KMS-11 (cell line): ENCODE measurements around the gene IFT57.

Source experiments
- H2AFZ ChIP-seq: fragments of 200-600 bp; sonication (generic); 2 replicates; pipeline ENCODE4 v1.6.1; 2016; ENCODE audit warnings: antibody characterized with exemption, mixed run types, low read depth
- H3K27ac ChIP-seq: fragments of 200-600 bp; sonication (generic); 2 replicates; pipeline ENCODE4 v1.6.1; 2016; ENCODE audit warnings: mild to moderate bottlenecking, mixed run types
- H3K27me3 ChIP-seq: fragments of 200-600 bp; sonication (generic); 2 replicates; pipeline ENCODE4 v1.6.1; 2017; ENCODE audit warnings: mild to moderate bottlenecking, low read depth, mixed run types, moderate library complexity; ENCODE audit not compliant: insufficient read depth
- H3K36me3 ChIP-seq: fragments of 200-600 bp; sonication (generic); 2 replicates; pipeline ENCODE4 v1.6.1; 2017; ENCODE audit warnings: mild to moderate bottlenecking, mixed run types; ENCODE audit not compliant: insufficient read depth
- H3K4me1 ChIP-seq: fragments of 200-600 bp; sonication (generic); 2 replicates; pipeline ENCODE4 v1.6.1; 2016; ENCODE audit warnings: mild to moderate bottlenecking, low read depth, mixed run types; ENCODE audit not compliant: poor library complexity, severe bottlenecking
- H3K4me2 ChIP-seq: fragments of 200-600 bp; sonication (generic); 2 replicates; pipeline ENCODE4 v1.7.0; 2016; ENCODE audit warnings: mild to moderate bottlenecking, mixed run types
- H3K4me3 ChIP-seq: fragments of 200-600 bp; sonication (generic); IDR thresholded peaks from 2 replicates; pipeline ENCODE4 v1.6.1; 2017; ENCODE audit warnings: low read depth, low read length, mixed read lengths; ENCODE audit not compliant: insufficient read depth
- H3K79me2 ChIP-seq: fragments of 200-600 bp; sonication (generic); 2 replicates; pipeline ENCODE4 v1.6.1; 2016; ENCODE audit warnings: low read depth, mixed run types; ENCODE audit not compliant: insufficient read depth
- H3K9ac ChIP-seq: fragments of 200-600 bp; sonication (generic); 2 replicates; pipeline ENCODE4 v1.6.1; 2016; ENCODE audit warnings: mild to moderate bottlenecking, mixed run types
- H4K20me1 ChIP-seq: fragments of 200-600 bp; sonication (generic); 2 replicates; pipeline ENCODE4 v1.6.1; 2016; ENCODE audit warnings: mild to moderate bottlenecking, mixed run types; ENCODE audit not compliant: insufficient read depth
- CTCF ChIP-seq: fragments of 200-600 bp; sonication (generic); conservative IDR thresholded peaks from 2 replicates; pipeline ENCODE4 v1.6.1; 2017; ENCODE audit warnings: low read depth, mild to moderate bottlenecking, antibody characterized with exemption, low read length, moderate library complexity, mixed read lengths

Gene IFT57

GRCh38 chr3:108136561-108137459 is 85.4 kb downstream of the IFT57 start:
- no peaks in the 10 kb centered on the region for H3K27me3 ChIP-seq
- H3K4me2 ChIP-seq: no peak overlapping the region
- no peak for TF ChIP-seq CTCF
- H3K9ac ChIP-seq: no peak overlapping the region
- no peaks in the 10 kb centered on the region for H4K20me1 ChIP-seq
- no peak overlapping the region for H2AFZ ChIP-seq
- no peaks in the 10 kb centered on the region for H3K36me3 ChIP-seq
- no peaks in the 10 kb centered on the region for H3K79me2 ChIP-seq
- H3K4me3 ChIP-seq: no peak overlapping the region
- no peak overlapping the region for H3K27ac ChIP-seq
- H3K4me1 ChIP-seq: no peaks in the 10 kb centered on the region

- Histone ChIP-seq H3K27ac (no peak overlapping the region), H4K20me1 (no peaks in the 10 kb centered on the region), H3K9ac (no peak overlapping the region), H3K4me3 (no peak overlapping the region), H3K4me1 (no peaks in the 10 kb centered on the region), H3K4me2 (no peak overlapping the region), H3K36me3 (no peaks in the 10 kb centered on the region), H2AFZ (no peak overlapping the region), H3K27me3 (no peaks in the 10 kb centered on the region), H3K79me2 (no peaks in the 10 kb centered on the region)
- no peak for TF ChIP-seq CTCF
These were observed 87.7 kb downstream of the IFT57 start for GRCh38 chr3:108134555-108134880.

- H3K4me2 ChIP-seq: no peak overlapping the region
- no peaks in the 10 kb centered on the region for H3K27me3 ChIP-seq
- H3K9ac ChIP-seq: no peak overlapping the region
These were observed 88.2 kb downstream of the IFT57 start for GRCh38 chr3:108133858-108134554.

GRCh38 chr3:108133048-108133369 is 89.2 kb downstream of the IFT57 start:
- Histone ChIP-seq H3K9ac (no peak overlapping the region), H2AFZ (no peak overlapping the region), H3K27ac (no peak overlapping the region), H3K4me2 (no peak overlapping the region), H3K4me3 (no peak overlapping the region), H3K79me2 (no peaks in the 10 kb centered on the region), H3K4me1 (no peaks in the 10 kb centered on the region), H4K20me1 (no peaks in the 10 kb centered on the region), H3K36me3 (no peaks in the 10 kb centered on the region), H3K27me3 (no peaks in the 10 kb centered on the region)
- no peak for TF ChIP-seq CTCF

More at GRCh38 chr3:108133858-108134554, 88.2 kb downstream of the IFT57 start:
- no peak overlapping the region for H2AFZ ChIP-seq
- H3K79me2 ChIP-seq: no peaks in the 10 kb centered on the region
- TF ChIP-seq CTCF: no peak
- H3K4me3 ChIP-seq: no peak overlapping the region
- no peak overlapping the region for H3K27ac ChIP-seq
- no peaks in the 10 kb centered on the region for H3K4me1 ChIP-seq
- no peaks in the 10 kb centered on the region for H3K36me3 ChIP-seq
- H4K20me1 ChIP-seq: no peaks in the 10 kb centered on the region
